ENCODE results near the gene CLIC5.

The CLIC5 gene

DNA sequence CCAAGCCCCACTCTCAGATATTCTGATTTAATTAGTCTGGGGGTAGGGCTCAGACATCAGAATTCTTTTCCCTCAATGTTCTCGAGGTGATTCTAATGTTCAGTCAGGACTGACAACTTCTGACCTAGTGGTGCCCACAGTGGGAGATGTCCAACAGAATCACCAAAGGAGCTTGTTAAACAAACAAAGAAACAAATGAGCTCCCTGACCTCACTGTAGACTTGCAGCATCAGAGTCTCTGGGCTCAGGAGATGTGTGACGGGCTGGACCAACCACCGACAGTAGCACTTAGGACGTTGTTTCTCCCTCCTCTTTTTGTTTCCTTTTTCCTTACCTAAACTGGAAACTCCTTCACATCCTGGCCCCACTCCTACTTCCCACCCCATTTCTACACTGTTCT lies 49.3 kb downstream of the CLIC5 start:
- Mint-ChIP-seq H3K4me3 (no peak overlapping the region), H3K27me3 (ENCODE audit: low read depth, poor library complexity) (peaks cover 3% of the 10 kb centered on the region), H3K36me3 (ENCODE audit: low read depth) (no peaks in the 10 kb centered on the region), H3K27ac (no peak overlapping the region), H3K9me3 (no peaks in the 10 kb centered on the region), H3K4me1 (peaks cover 5% of the 10 kb centered on the region)
- TF ChIP-seq, protein P1, sequence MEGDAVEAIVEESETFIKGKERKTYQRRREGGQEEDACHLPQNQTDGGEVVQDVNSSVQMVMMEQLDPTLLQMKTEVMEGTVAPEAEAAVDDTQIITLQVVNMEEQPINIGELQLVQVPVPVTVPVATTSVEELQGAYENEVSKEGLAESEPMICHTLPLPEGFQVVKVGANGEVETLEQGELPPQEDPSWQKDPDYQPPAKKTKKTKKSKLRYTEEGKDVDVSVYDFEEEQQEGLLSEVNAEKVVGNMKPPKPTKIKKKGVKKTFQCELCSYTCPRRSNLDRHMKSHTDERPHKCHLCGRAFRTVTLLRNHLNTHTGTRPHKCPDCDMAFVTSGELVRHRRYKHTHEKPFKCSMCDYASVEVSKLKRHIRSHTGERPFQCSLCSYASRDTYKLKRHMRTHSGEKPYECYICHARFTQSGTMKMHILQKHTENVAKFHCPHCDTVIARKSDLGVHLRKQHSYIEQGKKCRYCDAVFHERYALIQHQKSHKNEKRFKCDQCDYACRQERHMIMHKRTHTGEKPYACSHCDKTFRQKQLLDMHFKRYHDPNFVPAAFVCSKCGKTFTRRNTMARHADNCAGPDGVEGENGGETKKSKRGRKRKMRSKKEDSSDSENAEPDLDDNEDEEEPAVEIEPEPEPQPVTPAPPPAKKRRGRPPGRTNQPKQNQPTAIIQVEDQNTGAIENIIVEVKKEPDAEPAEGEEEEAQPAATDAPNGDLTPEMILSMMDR (IDR thresholded peaks at IDR 0.05), result no peak
- no peak for DNase-seq

DNA sequence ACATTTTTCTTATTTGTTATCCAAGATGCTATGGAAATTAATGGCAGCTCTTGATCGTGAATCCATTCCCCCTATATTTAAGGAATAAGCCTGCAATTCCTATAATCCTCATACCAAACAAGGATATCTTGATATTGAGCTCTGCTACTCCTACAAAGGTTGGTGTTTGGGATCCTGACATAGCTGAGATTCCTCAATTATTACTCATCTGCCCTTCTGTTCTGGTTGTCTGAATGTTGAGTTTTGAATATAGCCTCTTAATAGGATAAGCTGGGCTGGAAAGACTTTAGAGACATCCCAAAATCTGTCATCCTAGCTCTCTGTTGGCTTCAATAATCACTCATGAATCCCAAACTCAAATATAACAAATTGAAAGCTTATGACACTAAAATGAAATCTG lies 49.9 kb downstream of the CLIC5 start:
- no peak for DNase-seq
- Mint-ChIP-seq H3K36me3 (ENCODE audit: low read depth) (no peaks in the 10 kb centered on the region), H3K27me3 (ENCODE audit: low read depth, poor library complexity) (peaks cover 3% of the 10 kb centered on the region), H3K27ac (no peak overlapping the region), H3K4me3 (no peak overlapping the region), H3K4me1 (peaks cover 5% of the 10 kb centered on the region), H3K9me3 (no peaks in the 10 kb centered on the region)
- TF ChIP-seq, protein P1 (IDR thresholded peaks at IDR 0.05), result no peak

DNA sequence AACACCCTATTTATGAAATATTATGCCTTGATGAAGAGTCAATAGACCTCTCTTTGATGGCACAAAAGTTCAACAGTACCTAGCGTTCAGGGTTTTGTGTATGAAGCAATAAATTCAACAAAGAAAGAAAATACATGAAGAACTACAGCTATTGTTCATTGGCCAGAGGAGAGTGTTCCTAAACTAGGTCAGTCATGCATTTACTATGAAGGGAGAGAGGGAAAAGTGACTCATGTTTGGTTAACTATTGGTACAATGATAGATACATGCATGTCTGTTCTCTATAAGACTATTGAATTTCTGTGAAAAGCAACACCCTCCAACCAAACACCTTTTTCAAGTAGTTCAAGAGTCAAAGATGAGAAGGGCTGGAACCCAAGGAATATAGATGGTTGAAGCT lies 50.7 kb downstream of the CLIC5 start:
- peaks cover 5% of the 10 kb centered on the region for H3K4me1 Mint-ChIP-seq
- TF ChIP-seq, protein P1 (IDR thresholded peaks at IDR 0.05), result no peak
- no peaks in the 10 kb centered on the region for H3K36me3 Mint-ChIP-seq (ENCODE audit: low read depth)
- peaks cover 3% of the 10 kb centered on the region for H3K27me3 Mint-ChIP-seq (ENCODE audit: low read depth, poor library complexity)
- no peak overlapping the region for H3K4me3 Mint-ChIP-seq
- no peak overlapping the region for H3K27ac Mint-ChIP-seq
- no peak for DNase-seq
- H3K9me3 Mint-ChIP-seq, result no peaks in the 10 kb centered on the region

DNA sequence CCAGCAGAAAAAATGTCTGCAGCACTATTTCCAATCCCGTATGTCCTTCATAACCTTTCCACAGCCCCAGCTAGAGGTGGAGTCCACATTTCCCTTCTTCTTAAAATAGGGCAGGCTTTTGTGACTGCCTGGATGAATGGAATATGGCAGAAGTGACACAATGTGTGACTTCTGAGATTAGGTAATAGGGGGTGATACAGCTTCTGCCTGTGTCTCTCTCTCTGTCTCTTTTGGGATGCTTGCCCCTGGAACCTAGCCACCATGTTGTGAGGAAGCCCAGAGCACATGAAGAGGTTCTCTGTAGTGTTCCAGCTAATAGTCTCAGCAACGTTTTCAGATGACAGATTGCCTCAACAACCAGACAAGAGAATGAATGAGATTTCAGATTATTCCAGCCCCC lies 51.4 kb downstream of the CLIC5 start:
- DNase-seq, result no peak
- Mint-ChIP-seq H3K27me3 (ENCODE audit: low read depth, poor library complexity) (peaks cover 3% of the 10 kb centered on the region), H3K4me3 (no peak overlapping the region), H3K36me3 (ENCODE audit: low read depth) (no peaks in the 10 kb centered on the region), H3K9me3 (no peaks in the 10 kb centered on the region), H3K27ac (no peak overlapping the region), H3K4me1 (peaks cover 5% of the 10 kb centered on the region)
- TF ChIP-seq, protein P1 (IDR thresholded peaks at IDR 0.05), result no peak

DNA sequence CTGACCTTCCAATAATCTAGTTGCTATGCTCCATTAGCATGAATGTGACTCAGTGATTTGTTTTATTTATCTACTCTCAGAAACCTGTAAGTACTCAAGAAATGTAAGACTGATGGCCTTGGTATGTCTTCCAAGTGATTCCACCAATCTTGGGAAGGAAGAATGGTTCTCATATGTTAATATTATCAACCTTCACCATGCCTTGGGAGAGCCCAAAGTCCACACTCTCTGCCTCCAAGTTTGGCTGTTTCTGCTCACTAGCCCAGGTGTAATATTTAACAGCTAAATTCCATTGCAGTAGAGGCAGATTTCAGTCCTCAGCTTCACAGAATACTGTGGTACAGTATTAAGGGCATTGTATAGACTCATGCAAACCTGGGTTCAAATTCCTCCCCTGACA lies 51.8 kb downstream of the CLIC5 start:
- H3K9me3 Mint-ChIP-seq, result no peaks in the 10 kb centered on the region
- H3K4me1 Mint-ChIP-seq, result peaks cover 5% of the 10 kb centered on the region
- TF ChIP-seq, protein P1 (IDR thresholded peaks at IDR 0.05), result no peak
- no peak overlapping the region for H3K4me3 Mint-ChIP-seq
- H3K27ac Mint-ChIP-seq, result no peak overlapping the region
- no peaks in the 10 kb centered on the region for H3K36me3 Mint-ChIP-seq (ENCODE audit: low read depth)
- peaks cover 3% of the 10 kb centered on the region for H3K27me3 Mint-ChIP-seq (ENCODE audit: low read depth, poor library complexity)
- no peak for DNase-seq

DNA sequence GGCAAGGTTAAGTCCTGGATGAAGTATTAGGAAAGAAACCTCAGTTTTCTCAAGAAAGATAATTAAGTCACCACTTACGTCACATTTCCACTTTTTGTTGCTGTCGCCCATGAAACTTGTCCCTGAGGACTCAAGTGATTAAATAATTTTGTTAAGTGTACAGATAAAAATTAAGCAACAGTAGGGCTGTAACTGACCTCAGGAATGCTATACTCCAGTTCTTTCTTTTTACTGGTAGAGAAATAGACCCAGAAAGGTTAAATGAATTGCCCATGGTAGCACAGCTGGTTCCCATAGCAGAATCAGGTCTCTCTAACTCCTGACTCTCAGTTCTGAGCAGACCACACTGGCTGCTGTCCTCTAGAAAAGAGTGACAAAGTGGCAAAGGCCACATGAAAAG lies 54.5 kb downstream of the CLIC5 start:
- TF ChIP-seq, protein P1 (IDR thresholded peaks at IDR 0.05), result no peak
- no peak for DNase-seq
- H3K9me3 Mint-ChIP-seq, result no peaks in the 10 kb centered on the region
- no peak overlapping the region for H3K4me3 Mint-ChIP-seq
- no peak overlapping the region for H3K27ac Mint-ChIP-seq
- peaks cover 5% of the 10 kb centered on the region for H3K4me1 Mint-ChIP-seq
- no peaks in the 10 kb centered on the region for H3K36me3 Mint-ChIP-seq (ENCODE audit: low read depth)
- peaks cover 5% of the 10 kb centered on the region for H3K27me3 Mint-ChIP-seq (ENCODE audit: low read depth, poor library complexity)
